ENCODE data around the gene BIN1. TPM values are rescaled to one million over a fixed set of nuclear protein-coding genes. Genes with fewer than 3 reads are reported as not detected.

Gene BIN1
- total RNA-seq, 1 experiment from 2014 or later = 87.5 TPM

DNA sequence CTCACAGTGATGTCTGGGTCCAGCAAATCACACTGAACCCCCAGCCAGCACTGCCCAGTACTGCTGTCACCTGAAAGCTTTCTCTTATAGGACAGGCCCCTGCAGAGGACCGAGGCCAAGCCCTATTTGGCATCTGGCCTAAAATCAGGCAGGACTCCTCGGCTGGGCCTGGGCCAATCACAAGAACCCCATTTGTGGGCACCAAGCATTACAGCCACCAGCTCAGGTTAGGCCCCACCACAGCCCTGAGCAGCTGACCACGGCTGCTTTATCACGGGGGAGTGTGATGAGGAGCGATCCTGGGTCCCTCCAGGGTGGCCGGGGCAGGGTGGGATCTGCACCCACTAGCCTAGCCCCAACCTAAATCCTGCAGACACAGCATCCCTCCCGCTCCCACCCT lies 8.2 kb downstream of the BIN1 start:
- intact Hi-C loops (cut with micrococcal nuclease; ENCODE audit: unreplicated experiment) = no loop called here
- no TSS peak for BruUV-seq (replicated peaks)
- no peak for DNase-seq

DNA sequence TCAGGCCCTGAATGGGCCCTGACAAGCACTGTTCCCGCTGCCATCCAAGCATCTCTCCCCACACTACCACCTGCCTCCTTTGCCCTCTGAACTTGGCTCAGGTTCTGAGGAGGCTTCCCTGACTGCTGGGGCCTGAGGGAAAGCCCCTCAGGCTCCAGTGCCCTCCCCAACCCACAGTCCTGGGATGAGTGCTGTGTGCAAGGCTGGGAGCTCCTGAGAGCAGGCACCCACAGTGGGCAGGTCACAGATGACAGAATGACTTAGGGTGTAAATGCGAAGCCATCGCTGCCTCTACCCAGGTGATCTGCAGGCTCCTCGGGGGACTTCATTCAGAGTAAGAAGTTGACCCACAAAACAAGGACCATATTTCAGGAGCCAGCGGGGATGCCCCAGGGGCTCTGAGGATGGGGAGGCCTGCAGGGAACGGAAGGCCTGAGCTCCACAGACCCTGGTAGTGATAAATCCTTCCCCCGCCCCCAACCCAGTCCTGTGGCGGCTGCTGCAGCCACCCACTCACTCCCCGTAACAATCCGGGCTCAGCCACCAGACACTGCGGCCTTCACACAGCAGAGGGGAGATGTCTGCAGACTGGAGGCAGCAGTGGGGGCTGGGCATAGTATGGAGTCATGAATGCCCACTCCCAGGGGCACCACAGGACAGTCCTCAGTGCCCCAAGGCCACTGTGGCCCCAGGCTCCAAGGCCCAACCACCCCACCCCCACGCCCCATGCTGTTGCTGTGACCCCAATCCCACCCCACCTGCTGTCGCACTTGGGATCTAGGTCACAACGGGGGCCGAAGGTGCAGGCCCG lies 8.9 kb downstream of the BIN1 start:
- intact Hi-C loops (cut with micrococcal nuclease; ENCODE audit: unreplicated experiment) = no loop called here
- CTCF ChIA-PET = interaction anchor here (0.7 kb wide), 1 partner anchor 79 kb away, joined by 3 read pairs; no protein-coding TSS in a partner anchor

More for the DNA sequence above, 8.2 kb downstream of the BIN1 start:
- 0 out of 2 replicates have a peak, but pooled peaks cover 6% of the 10 kb centered on the region for H4K20me1 ChIP-seq (ENCODE audit: insufficient read depth)
- no peak for TF ChIP-seq EZH2 (IDR thresholded peaks at IDR 0.05; ENCODE audit: low read depth)
- TF ChIP-seq, protein P1, sequence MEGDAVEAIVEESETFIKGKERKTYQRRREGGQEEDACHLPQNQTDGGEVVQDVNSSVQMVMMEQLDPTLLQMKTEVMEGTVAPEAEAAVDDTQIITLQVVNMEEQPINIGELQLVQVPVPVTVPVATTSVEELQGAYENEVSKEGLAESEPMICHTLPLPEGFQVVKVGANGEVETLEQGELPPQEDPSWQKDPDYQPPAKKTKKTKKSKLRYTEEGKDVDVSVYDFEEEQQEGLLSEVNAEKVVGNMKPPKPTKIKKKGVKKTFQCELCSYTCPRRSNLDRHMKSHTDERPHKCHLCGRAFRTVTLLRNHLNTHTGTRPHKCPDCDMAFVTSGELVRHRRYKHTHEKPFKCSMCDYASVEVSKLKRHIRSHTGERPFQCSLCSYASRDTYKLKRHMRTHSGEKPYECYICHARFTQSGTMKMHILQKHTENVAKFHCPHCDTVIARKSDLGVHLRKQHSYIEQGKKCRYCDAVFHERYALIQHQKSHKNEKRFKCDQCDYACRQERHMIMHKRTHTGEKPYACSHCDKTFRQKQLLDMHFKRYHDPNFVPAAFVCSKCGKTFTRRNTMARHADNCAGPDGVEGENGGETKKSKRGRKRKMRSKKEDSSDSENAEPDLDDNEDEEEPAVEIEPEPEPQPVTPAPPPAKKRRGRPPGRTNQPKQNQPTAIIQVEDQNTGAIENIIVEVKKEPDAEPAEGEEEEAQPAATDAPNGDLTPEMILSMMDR (conservative IDR thresholded peaks at IDR 0.05) = no peak
- POLR2A ChIA-PET (ENCODE audit: unreplicated experiment) = interaction anchor here (0.5 kb wide), 1 partner anchor 430 kb away, joined by 3 read pairs; no protein-coding TSS in a partner anchor
- no peak overlapping the region for H3K4me2 ChIP-seq
- H3K27ac ChIP-seq = no peak overlapping the region
- H3K27me3 ChIP-seq (ENCODE audit: insufficient read depth, low read depth) = no peaks in the 10 kb centered on the region
- peaks cover 91% of the 10 kb centered on the region for H3K79me2 ChIP-seq (ENCODE audit: low read depth)
- peaks cover 62% of the 10 kb centered on the region for H3K4me1 ChIP-seq (replicated peaks; ENCODE audit: insufficient read depth)
- H3K36me3 ChIP-seq (ENCODE audit: low read depth) = no peaks in the 10 kb centered on the region
- H3K4me3 ChIP-seq = no peak overlapping the region
- no peak overlapping the region for H2AFZ ChIP-seq
- CTCF ChIA-PET = interaction anchor here (0.7 kb wide), 1 partner anchor 79 kb away, joined by 3 read pairs; no protein-coding TSS in a partner anchor
- H3K9me2 ChIP-seq (ENCODE audit: insufficient read depth) = no peaks in the 10 kb centered on the region
- no peaks in the 10 kb centered on the region for H3K9me3 ChIP-seq (ENCODE audit: insufficient read depth, low read depth)
- peaks cover 36% of the 10 kb centered on the region for H3F3A ChIP-seq (ENCODE audit: insufficient read depth, low read depth)

DNA sequence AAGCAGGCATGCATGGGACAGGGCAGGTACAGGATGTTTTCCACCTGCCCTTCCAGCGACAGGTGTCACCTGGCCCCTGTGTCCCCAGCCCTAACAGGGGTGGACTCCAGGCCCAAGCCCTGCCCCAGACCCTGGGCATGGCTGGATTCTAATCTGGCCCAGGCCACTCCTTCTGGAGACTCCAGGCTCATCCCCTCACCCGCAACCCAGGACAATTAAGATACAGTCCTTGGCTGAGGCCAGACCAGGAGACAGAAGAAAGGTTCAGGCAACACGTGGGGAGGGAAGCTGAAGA lies 9.5 kb downstream of the BIN1 start:
- CTCF ChIA-PET = no interaction called here
- POLR2A ChIA-PET (ENCODE audit: unreplicated experiment) = no interaction called here
- H3K27ac ChIP-seq = no peak overlapping the region
- H3K27me3 ChIP-seq (ENCODE audit: insufficient read depth, low read depth) = no peaks in the 10 kb centered on the region
- H3K4me3 ChIP-seq = no peak overlapping the region
- no peaks in the 10 kb centered on the region for H3K36me3 ChIP-seq (ENCODE audit: low read depth)
- H3K9me3 ChIP-seq (ENCODE audit: insufficient read depth, low read depth) = no peaks in the 10 kb centered on the region
- BruUV-seq (replicated peaks) = no TSS peak
- H3K9me2 ChIP-seq (ENCODE audit: insufficient read depth) = no peaks in the 10 kb centered on the region
- H3K4me1 ChIP-seq (replicated peaks; ENCODE audit: insufficient read depth) = peaks cover 65% of the 10 kb centered on the region
- peaks cover 36% of the 10 kb centered on the region for H3F3A ChIP-seq (ENCODE audit: insufficient read depth, low read depth)
- intact Hi-C loops (cut with micrococcal nuclease; ENCODE audit: unreplicated experiment) = no loop called here
- 0 out of 2 replicates have a peak, but pooled peaks cover 6% of the 10 kb centered on the region for H4K20me1 ChIP-seq (ENCODE audit: insufficient read depth)
- H2AFZ ChIP-seq = no peak overlapping the region
- H3K4me2 ChIP-seq = no peak overlapping the region
- no peak for DNase-seq
- peaks cover 91% of the 10 kb centered on the region for H3K79me2 ChIP-seq (ENCODE audit: low read depth)
- TF ChIP-seq, protein P1 (conservative IDR thresholded peaks at IDR 0.05) = no peak
- TF ChIP-seq EZH2 (IDR thresholded peaks at IDR 0.05; ENCODE audit: low read depth) = no peak

More for the DNA sequence above, 8.9 kb downstream of the BIN1 start:
- H3K9me3 ChIP-seq (ENCODE audit: insufficient read depth, low read depth) = no peaks in the 10 kb centered on the region
- H3K79me2 ChIP-seq (ENCODE audit: low read depth) = peaks cover 91% of the 10 kb centered on the region
- H3K27ac ChIP-seq = no peak overlapping the region
- no peaks in the 10 kb centered on the region for H3K9me2 ChIP-seq (ENCODE audit: insufficient read depth)
- H4K20me1 ChIP-seq (ENCODE audit: insufficient read depth) = 0 out of 2 replicates have a peak, but pooled peaks cover 6% of the 10 kb centered on the region
- H2AFZ ChIP-seq = no peak overlapping the region
- BruUV-seq (replicated peaks) = no TSS peak
- H3F3A ChIP-seq (ENCODE audit: insufficient read depth, low read depth) = peaks cover 36% of the 10 kb centered on the region
- no peak overlapping the region for H3K4me2 ChIP-seq
- H3K36me3 ChIP-seq (ENCODE audit: low read depth) = no peaks in the 10 kb centered on the region
- H3K4me3 ChIP-seq = no peak overlapping the region
- POLR2A ChIA-PET (ENCODE audit: unreplicated experiment) = interaction anchor here (0.5 kb wide), 1 partner anchor 431 kb away, joined by 3 read pairs; no protein-coding TSS in a partner anchor
- no peak for TF ChIP-seq EZH2 (IDR thresholded peaks at IDR 0.05; ENCODE audit: low read depth)
- TF ChIP-seq, protein P1 (conservative IDR thresholded peaks at IDR 0.05) = no peak
- no peaks in the 10 kb centered on the region for H3K27me3 ChIP-seq (ENCODE audit: insufficient read depth, low read depth)
- no peak for DNase-seq
- H3K4me1 ChIP-seq (replicated peaks; ENCODE audit: insufficient read depth) = peaks cover 65% of the 10 kb centered on the region

Measured in PC-9 (cell line).